Nephron progenitor cell (in vitro differentiated cells): ENCODE data around the gene TXNL4B.

Experiments
- DNase-seq: peaks from one replicate; pipeline ENCODE4 v3.0.0; 2021
- H3K27ac Mint-ChIP-seq: 2 replicates; pipeline ENCODE4 v1.8.0; 2021; ENCODE audit warnings: mild to moderate bottlenecking, moderate library complexity, mixed read lengths
- H3K27me3 Mint-ChIP-seq: 2 replicates; pipeline ENCODE4 v1.8.0; 2021; ENCODE audit warnings: mild to moderate bottlenecking, low read depth, mixed read lengths; ENCODE audit not compliant: poor library complexity
- H3K36me3 Mint-ChIP-seq: 2 replicates; pipeline ENCODE4 v1.8.0; 2021; ENCODE audit warnings: low read depth, mixed read lengths
- H3K4me1 Mint-ChIP-seq: 2 replicates; pipeline ENCODE4 v1.8.0; 2021; ENCODE audit warnings: mixed read lengths
- H3K4me3 Mint-ChIP-seq: 2 replicates; pipeline ENCODE4 v1.8.0; 2021; ENCODE audit warnings: mild to moderate bottlenecking, moderate library complexity, mixed read lengths
- H3K9me3 Mint-ChIP-seq: 2 replicates; pipeline ENCODE4 v1.8.0; 2021; ENCODE audit warnings: mild to moderate bottlenecking, moderate library complexity, mixed read lengths
- CTCF ChIP-seq: fragments of 200-600 bp; sonication (generic); IDR thresholded peaks from 2 replicates; pipeline ENCODE4 v1.5.0; 2021; ENCODE audit warnings: antibody characterized with exemption

Gene TXNL4B

GRCh38 chr16:72126429-72126765, 33.0 kb upstream of the TXNL4B start:
- TF ChIP-seq CTCF: no peak
- DNase-seq: no peak
- H3K36me3 Mint-ChIP-seq: peaks cover 4% of the 10 kb centered on the region
- H3K27ac Mint-ChIP-seq: no peak overlapping the region
- H3K27me3 Mint-ChIP-seq: peaks cover 7% of the 10 kb centered on the region
- H3K9me3 Mint-ChIP-seq: no peaks in the 10 kb centered on the region
- H3K4me3 Mint-ChIP-seq: no peak overlapping the region
- H3K4me1 Mint-ChIP-seq: peaks cover 40% of the 10 kb centered on the region

- peaks cover 4% of the 10 kb centered on the region for H3K27me3 Mint-ChIP-seq
- DNase-seq: no peak
- H3K4me3 Mint-ChIP-seq: no peak overlapping the region
- peaks cover 35% of the 10 kb centered on the region for H3K4me1 Mint-ChIP-seq
- peak overlapping the region; percentile 15 for H3K27ac Mint-ChIP-seq
- no peaks in the 10 kb centered on the region for H3K9me3 Mint-ChIP-seq
- no peak for TF ChIP-seq CTCF
- peaks cover 4% of the 10 kb centered on the region for H3K36me3 Mint-ChIP-seq
Observed at GRCh38 chr16:72125635-72126428, 32.4 kb upstream of the TXNL4B start.

DNA sequence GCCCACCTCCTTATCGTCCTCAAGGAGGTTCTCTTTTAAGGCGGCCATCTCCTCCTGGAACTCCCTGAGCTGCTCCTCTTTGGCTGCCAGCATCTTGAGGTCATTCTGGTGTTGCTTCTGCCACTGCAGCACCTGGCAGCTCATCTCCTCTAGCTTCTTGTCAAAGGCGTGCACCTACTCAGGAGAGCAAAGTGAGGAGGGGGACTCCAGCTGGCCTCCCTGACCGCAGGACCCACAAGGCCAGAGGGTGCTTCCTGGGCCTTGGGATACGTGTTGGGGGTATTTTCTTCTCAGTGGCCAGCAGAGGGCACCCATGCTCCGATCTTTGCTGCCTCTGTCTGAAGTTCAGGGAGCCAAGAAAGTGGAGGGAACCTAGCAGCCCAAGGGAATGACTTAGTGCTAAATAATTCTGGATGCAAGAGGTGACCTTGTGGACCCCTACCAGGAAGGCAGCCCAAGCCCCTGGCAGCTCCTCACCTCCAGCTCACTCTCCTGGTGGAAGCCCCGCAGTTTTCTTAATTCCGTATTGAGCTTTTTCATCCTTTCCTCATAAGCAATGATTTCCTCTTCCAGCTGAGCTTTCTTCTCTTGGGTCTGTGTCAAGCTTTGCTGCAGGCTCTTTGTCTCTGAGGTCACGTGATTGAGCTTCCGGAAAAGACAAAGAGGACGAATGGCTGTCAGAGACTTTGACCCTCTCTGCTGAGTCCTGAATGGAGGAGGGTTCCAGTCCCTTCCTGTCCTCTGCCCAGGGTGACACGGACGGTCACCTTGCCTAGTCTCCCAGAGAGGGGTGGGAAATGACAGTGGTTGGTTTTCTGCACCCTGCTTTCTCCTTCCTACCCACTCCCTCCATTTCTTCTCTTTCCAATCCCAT, 31.6 kb upstream of the TXNL4B start:
- no peak overlapping the region for H3K4me3 Mint-ChIP-seq
- peak overlapping the region; percentile 15 for H3K27ac Mint-ChIP-seq

GRCh38 chr16:72124148-72124547, 30.7 kb upstream of the TXNL4B start:
- Mint-ChIP-seq H3K9me3 (no peaks in the 10 kb centered on the region), H3K4me3 (no peak overlapping the region)
- no peak for DNase-seq

More for the DNA sequence above, 31.6 kb upstream of the TXNL4B start:
- Mint-ChIP-seq H3K27me3 (peaks cover 5% of the 10 kb centered on the region), H3K9me3 (no peaks in the 10 kb centered on the region), H3K4me1 (peaks cover 31% of the 10 kb centered on the region), H3K36me3 (peaks cover 4% of the 10 kb centered on the region)
- peak; percentile 79 for TF ChIP-seq CTCF
- DNase-seq: peak; percentile 79

DNA sequence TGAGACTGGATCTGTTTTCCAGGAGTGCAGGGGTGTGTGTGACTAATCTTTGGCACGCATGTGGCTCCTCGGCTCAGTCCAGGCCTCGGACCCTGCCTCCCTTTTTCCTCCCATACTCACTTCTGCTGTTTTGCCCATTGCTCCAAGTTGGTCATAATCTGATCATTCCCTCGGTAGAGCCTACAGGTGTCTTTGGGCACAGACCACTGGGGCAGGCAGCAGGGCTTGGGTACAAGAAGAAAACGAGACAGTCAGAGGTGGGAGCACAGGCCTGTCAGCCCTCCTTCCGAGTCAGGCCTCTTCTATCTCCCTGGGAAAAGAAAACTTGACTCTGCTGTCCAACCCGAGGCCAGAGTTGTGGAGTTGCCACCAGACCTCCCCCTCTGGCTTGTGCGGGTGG, 30.0 kb upstream of the TXNL4B start:
- Mint-ChIP-seq H3K36me3 (peaks cover 10% of the 10 kb centered on the region), H3K4me3 (no peak overlapping the region), H3K9me3 (no peaks in the 10 kb centered on the region), H3K27ac (no peak overlapping the region), H3K27me3 (peaks cover 12% of the 10 kb centered on the region), H3K4me1 (peaks cover 22% of the 10 kb centered on the region)
- no peak for DNase-seq
- TF ChIP-seq CTCF: no peak

More at GRCh38 chr16:72124148-72124547, 30.7 kb upstream of the TXNL4B start:
- Mint-ChIP-seq H3K4me1 (peaks cover 29% of the 10 kb centered on the region), H3K27ac (no peak overlapping the region), H3K36me3 (peaks cover 6% of the 10 kb centered on the region), H3K27me3 (peaks cover 12% of the 10 kb centered on the region)
- TF ChIP-seq CTCF: no peak
